Type B pancreatic cell (in vitro differentiated cells): Measurements from ENCODE around the gene WDFY1. TPM values are rescaled to one million over a fixed set of nuclear protein-coding genes. Genes with fewer than 3 reads are reported as not detected.
"Not testable (repeated sequence)": the region's sequence is repeated elsewhere in the genome, so short reads cannot be mapped to it uniquely, and the experiment has no call there.

Experiments used
- DNase-seq: peaks from one replicate; pipeline ENCODE4 v3.0.0; 2021; ENCODE audit warnings: mixed read lengths; ENCODE audit not compliant: unreplicated experiment; ENCODE audit errors: extremely low spot score
- H3K27ac Mint-ChIP-seq: 2 replicates; pipeline ENCODE4 v1.8.0; 2021; ENCODE audit warnings: mild to moderate bottlenecking, mixed read lengths
- H3K27me3 Mint-ChIP-seq: 2 replicates; pipeline ENCODE4 v1.8.0; 2021; ENCODE audit warnings: mixed read lengths
- H3K36me3 Mint-ChIP-seq: 2 replicates; pipeline ENCODE4 v1.8.0; 2021; ENCODE audit warnings: mixed read lengths
- H3K4me1 Mint-ChIP-seq: one replicate; pipeline ENCODE4 v1.8.0; 2021; ENCODE audit warnings: mixed read lengths; ENCODE audit not compliant: unreplicated experiment
- H3K4me3 Mint-ChIP-seq: 2 replicates; pipeline ENCODE4 v1.8.0; 2021; ENCODE audit warnings: mild to moderate bottlenecking, mixed read lengths
- H3K9me3 Mint-ChIP-seq: 2 replicates; pipeline ENCODE4 v1.8.0; 2021; ENCODE audit warnings: mixed read lengths
- total RNA-seq: library from RNA; stranded (reverse); gene quantifications from 2 replicates; pipeline ENCODE4 v1.2.1, GENCODE V29; 2021; ENCODE audit warnings: low replicate concordance
- TF ChIP-seq, protein P1 (sequence below): fragments of 200-600 bp; sonication (generic); conservative IDR thresholded peaks from 2 replicates; pipeline ENCODE4 v1.5.0; 2021; ENCODE audit warnings: antibody characterized with exemption, mild to moderate bottlenecking

WDFY1 gene
- total RNA-seq, 1 donor from 2014 or later = 45.5 TPM

DNA sequence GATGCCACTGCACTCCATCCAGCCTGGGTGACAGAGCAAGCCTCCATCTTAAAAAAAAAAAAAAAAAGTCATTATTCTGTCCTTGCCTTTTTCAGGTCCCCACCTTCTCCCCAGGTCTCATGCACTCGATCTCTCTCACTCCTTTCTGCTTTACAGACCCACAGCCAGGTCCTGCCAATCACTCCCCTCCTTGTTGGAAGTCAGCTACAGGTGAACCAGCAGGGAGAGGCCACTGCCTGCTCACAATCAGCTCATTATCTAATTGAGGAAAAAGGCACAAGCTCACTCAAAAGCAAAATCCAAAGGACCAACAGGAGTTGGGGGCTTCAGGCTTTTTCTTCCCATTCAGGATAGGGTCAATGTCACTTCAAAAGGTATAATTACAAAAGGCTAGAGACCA, 2.0 kb downstream of the WDFY1 start:
- H3K4me1 Mint-ChIP-seq = peaks cover 28% of the 10 kb centered on the region
- H3K9me3 Mint-ChIP-seq = peaks cover 4% of the 10 kb centered on the region
- TF ChIP-seq, protein P1, sequence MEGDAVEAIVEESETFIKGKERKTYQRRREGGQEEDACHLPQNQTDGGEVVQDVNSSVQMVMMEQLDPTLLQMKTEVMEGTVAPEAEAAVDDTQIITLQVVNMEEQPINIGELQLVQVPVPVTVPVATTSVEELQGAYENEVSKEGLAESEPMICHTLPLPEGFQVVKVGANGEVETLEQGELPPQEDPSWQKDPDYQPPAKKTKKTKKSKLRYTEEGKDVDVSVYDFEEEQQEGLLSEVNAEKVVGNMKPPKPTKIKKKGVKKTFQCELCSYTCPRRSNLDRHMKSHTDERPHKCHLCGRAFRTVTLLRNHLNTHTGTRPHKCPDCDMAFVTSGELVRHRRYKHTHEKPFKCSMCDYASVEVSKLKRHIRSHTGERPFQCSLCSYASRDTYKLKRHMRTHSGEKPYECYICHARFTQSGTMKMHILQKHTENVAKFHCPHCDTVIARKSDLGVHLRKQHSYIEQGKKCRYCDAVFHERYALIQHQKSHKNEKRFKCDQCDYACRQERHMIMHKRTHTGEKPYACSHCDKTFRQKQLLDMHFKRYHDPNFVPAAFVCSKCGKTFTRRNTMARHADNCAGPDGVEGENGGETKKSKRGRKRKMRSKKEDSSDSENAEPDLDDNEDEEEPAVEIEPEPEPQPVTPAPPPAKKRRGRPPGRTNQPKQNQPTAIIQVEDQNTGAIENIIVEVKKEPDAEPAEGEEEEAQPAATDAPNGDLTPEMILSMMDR = no peak
- H3K27me3 Mint-ChIP-seq = peaks cover 4% of the 10 kb centered on the region
- H3K36me3 Mint-ChIP-seq = peaks cover 9% of the 10 kb centered on the region
- H3K27ac Mint-ChIP-seq = peak overlapping the region; percentile 88
- DNase-seq = no peak
- H3K4me3 Mint-ChIP-seq = peak overlapping the region; percentile 91

DNA sequence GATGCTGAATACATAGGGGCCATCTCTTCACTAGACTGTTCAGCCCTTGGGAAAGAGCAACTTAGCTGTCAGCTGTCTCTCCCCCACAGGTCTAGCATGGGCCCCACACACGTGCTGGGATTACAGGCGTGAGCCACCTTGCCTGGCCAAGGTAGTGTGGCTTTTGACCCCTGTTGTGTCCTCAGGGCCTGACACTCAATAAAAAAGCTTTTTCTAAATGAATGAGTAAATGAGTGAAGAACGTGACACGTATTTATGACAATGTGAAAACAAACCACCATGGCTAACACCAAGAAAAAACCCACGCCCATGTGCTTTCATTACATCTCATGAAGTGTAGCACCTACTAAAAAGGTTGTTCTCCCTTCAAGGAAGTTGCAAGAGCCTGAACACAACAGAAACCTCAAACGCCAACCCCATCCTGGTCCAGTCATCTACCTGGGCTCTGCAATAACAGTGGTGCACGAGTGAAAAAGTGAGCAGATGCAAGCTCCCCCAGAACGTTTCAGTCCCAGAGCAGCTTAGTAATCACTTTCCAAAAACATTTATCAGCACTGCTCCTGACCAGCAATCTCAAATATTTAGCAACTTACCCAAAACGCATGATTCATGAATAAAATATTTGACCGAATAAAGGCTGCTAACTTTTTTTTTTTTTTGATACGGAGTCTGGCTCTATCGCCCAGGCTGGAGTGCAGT, 3.4 kb downstream of the WDFY1 start:
- TF ChIP-seq, protein P1 = no peak
- Mint-ChIP-seq H3K4me3 (peak overlapping the region; percentile 58), H3K9me3 (peaks cover 4% of the 10 kb centered on the region), H3K4me1 (peaks cover 22% of the 10 kb centered on the region), H3K27ac (peak overlapping the region; percentile 19), H3K27me3 (no peaks in the 10 kb centered on the region), H3K36me3 (peaks cover 9% of the 10 kb centered on the region)
- DNase-seq = no peak

DNA sequence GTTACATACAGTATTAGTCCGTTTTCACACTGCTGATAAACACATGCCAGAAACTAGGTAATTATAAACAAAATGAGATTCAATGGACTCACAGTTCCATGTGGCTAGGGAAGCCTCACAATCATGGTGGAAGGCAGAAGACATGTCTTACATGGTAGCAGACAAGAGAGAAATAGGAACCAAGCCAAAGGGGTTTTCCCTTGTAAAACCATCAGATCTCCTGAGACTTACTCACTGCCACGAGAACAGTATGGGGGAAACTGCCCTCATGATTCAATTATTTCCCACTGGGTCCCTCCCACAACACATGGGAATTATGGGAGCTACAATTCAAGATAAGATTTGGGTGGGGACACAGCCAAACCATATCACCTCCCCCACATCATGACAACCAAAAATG, 5.7 kb downstream of the WDFY1 start:
- not testable (repeated sequence) for H3K9me3 Mint-ChIP-seq, H3K4me3 Mint-ChIP-seq, H3K27ac Mint-ChIP-seq, H3K27me3 Mint-ChIP-seq, DNase-seq, H3K36me3 Mint-ChIP-seq
- peaks cover 33% of the 10 kb centered on the region for H3K4me1 Mint-ChIP-seq

DNA sequence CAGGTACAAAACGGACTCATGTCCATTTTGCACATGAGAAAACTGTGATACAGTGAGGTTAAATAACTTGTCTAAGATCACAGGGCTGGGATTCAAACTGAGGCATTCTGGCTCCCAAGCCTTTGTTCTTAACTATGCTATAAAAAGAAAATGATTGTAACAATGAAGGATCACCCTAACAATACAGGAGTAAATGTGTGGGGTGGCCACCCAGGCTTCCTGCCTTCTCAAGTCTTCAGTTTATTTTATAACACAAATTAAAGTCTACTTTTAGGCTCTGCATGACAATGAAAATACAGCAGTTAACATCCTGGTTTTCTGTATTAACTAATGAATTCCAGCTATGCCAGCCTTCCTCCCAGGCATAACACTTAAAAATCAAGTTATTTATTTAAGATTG, 7.6 kb downstream of the WDFY1 start:
- Mint-ChIP-seq H3K27me3 (no peaks in the 10 kb centered on the region), H3K4me1 (peaks cover 33% of the 10 kb centered on the region), H3K4me3 (no peak overlapping the region), H3K9me3 (peaks cover 4% of the 10 kb centered on the region), H3K27ac (no peak overlapping the region), H3K36me3 (peaks cover 5% of the 10 kb centered on the region)
- DNase-seq = no peak
- TF ChIP-seq, protein P1 = no peak

DNA sequence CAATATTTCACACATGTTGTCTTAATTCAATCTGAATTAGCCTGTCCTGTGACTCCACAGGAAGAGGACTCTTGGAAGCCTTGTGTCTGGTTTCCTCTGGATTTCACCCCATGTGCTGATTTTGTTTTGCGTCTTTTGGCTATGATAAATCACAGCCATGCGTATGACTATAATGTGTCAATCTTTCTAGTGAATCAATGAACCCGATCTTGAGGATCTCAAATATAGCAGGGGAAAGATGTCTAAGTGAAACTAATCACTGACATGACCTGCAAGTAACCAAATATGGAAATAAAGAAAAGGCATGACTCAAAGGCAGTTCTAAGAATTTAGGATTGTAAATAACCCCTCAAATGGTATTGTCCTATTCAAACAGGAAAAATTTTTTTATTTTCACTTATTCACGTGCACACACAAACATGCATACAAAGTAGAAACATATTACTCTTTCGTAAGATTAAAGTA, 8.2 kb downstream of the WDFY1 start:
- Mint-ChIP-seq H3K4me3 (no peak overlapping the region), H3K4me1 (peaks cover 34% of the 10 kb centered on the region), H3K36me3 (peaks cover 5% of the 10 kb centered on the region), H3K9me3 (peaks cover 4% of the 10 kb centered on the region), H3K27ac (no peak overlapping the region), H3K27me3 (no peaks in the 10 kb centered on the region)
- TF ChIP-seq, protein P1 = no peak
- DNase-seq = no peak

DNA sequence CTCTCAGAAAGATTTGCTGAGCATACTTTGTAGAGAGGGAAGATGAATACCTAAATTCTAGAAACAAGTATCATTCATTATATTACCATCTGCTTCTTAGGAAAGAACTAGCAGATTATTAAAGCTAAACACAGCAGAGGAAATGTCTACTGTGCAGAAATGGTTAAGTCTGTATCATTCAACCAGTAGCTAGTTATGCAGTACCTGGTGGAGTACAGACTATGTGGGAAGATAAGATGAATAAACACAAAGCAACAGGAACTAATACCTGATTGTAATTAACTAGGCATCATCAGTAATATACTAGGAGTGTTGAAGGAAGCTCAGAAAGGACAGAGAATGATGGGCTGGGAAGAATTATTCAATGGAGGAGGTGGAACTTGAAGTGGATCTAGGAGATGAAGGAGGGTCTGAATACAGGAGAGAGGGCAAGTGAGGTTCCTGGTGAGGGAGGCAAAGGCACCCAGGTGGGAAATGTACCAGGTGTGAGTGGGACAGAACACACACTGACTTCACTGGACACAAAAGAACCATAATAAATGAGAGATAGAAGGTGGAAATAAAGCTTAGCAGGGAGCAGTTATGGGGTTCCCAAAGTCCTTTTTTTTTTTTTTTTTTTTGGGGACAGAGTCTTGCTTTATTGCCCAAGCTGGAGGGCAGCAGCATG, 9.5 kb downstream of the WDFY1 start:
- peaks cover 30% of the 10 kb centered on the region for H3K4me1 Mint-ChIP-seq
- H3K27ac Mint-ChIP-seq = peak overlapping the region; percentile 7
- no peaks in the 10 kb centered on the region for H3K36me3 Mint-ChIP-seq
- no peaks in the 10 kb centered on the region for H3K9me3 Mint-ChIP-seq
- no peaks in the 10 kb centered on the region for H3K27me3 Mint-ChIP-seq
- no peak for DNase-seq
- TF ChIP-seq, protein P1 = no peak
- H3K4me3 Mint-ChIP-seq = no peak overlapping the region
